ENCODE data around the gene UTP20.

The UTP20 gene

GRCh38 chr12:101280006-101280505 is at the start of gene UTP20:
Gene UTP20, plus strand, starts transcription at chr12:101280105. Its CDS starts 178 bp downstream, at chr12:101280283.
- peak; percentile 88 for DNase-seq (ENCODE audit: low read depth)

- DNase-seq (ENCODE audit: low read depth) = no peak
These were observed 49.4 kb upstream of the UTP20 start for GRCh38 chr12:101230547-101230946.

- DNase-seq (ENCODE audit: low read depth) = no peak
These were observed 48.3 kb upstream of the UTP20 start for GRCh38 chr12:101231636-101232035.

GRCh38 chr12:101235686-101236085 is 44.2 kb upstream of the UTP20 start:
- DNase-seq (ENCODE audit: low read depth) = no peak

- no peak for DNase-seq (ENCODE audit: low read depth)
These were observed 41.6 kb upstream of the UTP20 start for GRCh38 chr12:101238306-101238705.

- no peak for DNase-seq (ENCODE audit: low read depth)
These were observed 41.0 kb upstream of the UTP20 start for GRCh38 chr12:101238800-101239329.

GRCh38 chr12:101243074-101243473 is 36.8 kb upstream of the UTP20 start:
- DNase-seq (ENCODE audit: low read depth) = no peak

- no peak for DNase-seq (ENCODE audit: low read depth)
These were observed 36.3 kb upstream of the UTP20 start for GRCh38 chr12:101243616-101244015.

GRCh38 chr12:101256266-101256665 is 23.6 kb upstream of the UTP20 start:
- DNase-seq (ENCODE audit: low read depth) = no peak

- no peak for DNase-seq (ENCODE audit: low read depth)
These were observed 22.5 kb upstream of the UTP20 start for GRCh38 chr12:101257357-101257756.

GRCh38 chr12:101267111-101267510 is 12.8 kb upstream of the UTP20 start:
- DNase-seq (ENCODE audit: low read depth) = no peak

GRCh38 chr12:101276433-101276832 is 3.5 kb upstream of the UTP20 start:
- no peak for DNase-seq (ENCODE audit: low read depth)

- DNase-seq (ENCODE audit: low read depth) = no peak
These were observed 2.5 kb upstream of the UTP20 start for GRCh38 chr12:101277443-101277842.

GRCh38 chr12:101287357-101287756 is 7.5 kb downstream of the UTP20 start:
- DNase-seq (ENCODE audit: low read depth) = no peak

- no peak for DNase-seq (ENCODE audit: low read depth)
These were observed 17.8 kb downstream of the UTP20 start for GRCh38 chr12:101297661-101298060.

- no peak for DNase-seq (ENCODE audit: low read depth)
These were observed 18.5 kb downstream of the UTP20 start for GRCh38 chr12:101298426-101298825.

GRCh38 chr12:101299346-101299745 is 19.4 kb downstream of the UTP20 start:
- DNase-seq (ENCODE audit: low read depth) = no peak

- no peak for DNase-seq (ENCODE audit: low read depth)
These were observed 20.0 kb downstream of the UTP20 start for GRCh38 chr12:101299931-101300330.

GRCh38 chr12:101302741-101303140 is 22.8 kb downstream of the UTP20 start:
- DNase-seq (ENCODE audit: low read depth) = no peak

GRCh38 chr12:101305226-101305779 is 25.4 kb downstream of the UTP20 start:
- no peak for DNase-seq (ENCODE audit: low read depth)

- DNase-seq (ENCODE audit: low read depth) = no peak
These were observed 25.9 kb downstream of the UTP20 start for GRCh38 chr12:101305794-101306193.

- no peak for DNase-seq (ENCODE audit: low read depth)
These were observed 42.6 kb downstream of the UTP20 start for GRCh38 chr12:101322480-101322879.

- DNase-seq (ENCODE audit: low read depth) = no peak
These were observed 43.4 kb downstream of the UTP20 start for GRCh38 chr12:101323255-101323654.

GRCh38 chr12:101325590-101325989 is 45.7 kb downstream of the UTP20 start:
- no peak for DNase-seq (ENCODE audit: low read depth)
